Esophagus squamous epithelium (tissue), 5 donors: ENCODE measurements around the gene ERO1B. TPM values are rescaled to one million over a fixed set of nuclear protein-coding genes. Genes with fewer than 3 reads are reported as not detected.
"Not testable (repeated sequence)": the region's sequence is repeated elsewhere in the genome, so short reads cannot be mapped to it uniquely, and the experiment has no call there.

Experiments used
- DNase-seq: peaks from one replicate; lab custom pipeline; 2025; lab: John Stamatoyannopoulos, UW
- H3K27ac ChIP-seq, 4 donors: fragments of 200-600 bp; sonication (generic); one replicate each; pipeline ENCODE4 v1.5.1; 2016 to 2019; ENCODE audit warnings: mild to moderate bottlenecking in 1 of 4
- H3K27me3 ChIP-seq, 4 donors: fragments of 200-600 bp; sonication (generic); 1 replicate in 3 of 4; 2 replicates in 1 of 4; pipeline versions ENCODE4 v1.5.1 to v1.6.0; 2017 to 2021; ENCODE audit warnings: antibody characterized with exemption in 1 of 4
- H3K36me3 ChIP-seq, 3 donors: fragments of 200-600 bp; sonication (generic); one replicate each; pipeline ENCODE4 v1.5.1; 2016 to 2019
- H3K4me1 ChIP-seq, 3 donors: fragments of 200-600 bp; sonication (generic); one replicate each; pipeline ENCODE4 v1.5.1; 2017 to 2019
- H3K4me3 ChIP-seq, 4 donors: fragments of 200-600 bp; sonication (generic); 1 replicate in 3 of 4; 2 replicates in 1 of 4; pipeline ENCODE4 v1.5.1; 2016 to 2019; ENCODE audit warnings: mild to moderate bottlenecking in 2 of 4, moderate library complexity in 1 of 4
- H3K9me3 ChIP-seq, 3 donors: fragments of 200-600 bp; sonication (generic); one replicate each; pipeline ENCODE4 v1.5.1; 2016 to 2019
- POLR2A ChIP-seq, 4 donors: fragments of 450-650 bp; IDR thresholded peaks; one replicate each; pipeline ENCODE4 v1.6.1; 2017; ENCODE audit warnings: antibody characterized with exemption in 4 of 4, mild to moderate bottlenecking in 4 of 4, moderate library complexity in 3 of 4
- WGBS, 2 donors: methylation state at CpG; one replicate each; pipeline ENCODE4 v1.1.5; 2018; 5-methylcytosine and 5-hydroxymethylcytosine counted together
- intact Hi-C: fragments of 100-400 bp; cut with DNase I; formaldehyde crosslinking; loops from one replicate; pipeline ENCODE4 v1.15.0; 2022
- total RNA-seq, 4 donors: library from RNA; depleted of rRNA; stranded (reverse); fragments of >200 nt; gene quantifications; one replicate each; pipeline ENCODE4 v1.1.0, GENCODE V29; 2016
- TF ChIP-seq, protein P1 (sequence below), 6 experiments: fragments of 450-650 bp in 4 of 6; fragments of 200-600 bp in 2 of 6; sonication (generic) in 2 of 6; IDR thresholded peaks; one replicate each; pipeline ENCODE4 v1.5.1; 2016 to 2019; ENCODE audit warnings: antibody characterized with exemption in 6 of 6, mild to moderate bottlenecking in 4 of 6, moderate library complexity in 4 of 6
- donor health status: DM: yes; HTN: yes; CAD: no.

ERO1B gene
- total RNA-seq, 4 donors from 2014 or later = 1.2 to 6.3 (median 2.4) TPM

DNA sequence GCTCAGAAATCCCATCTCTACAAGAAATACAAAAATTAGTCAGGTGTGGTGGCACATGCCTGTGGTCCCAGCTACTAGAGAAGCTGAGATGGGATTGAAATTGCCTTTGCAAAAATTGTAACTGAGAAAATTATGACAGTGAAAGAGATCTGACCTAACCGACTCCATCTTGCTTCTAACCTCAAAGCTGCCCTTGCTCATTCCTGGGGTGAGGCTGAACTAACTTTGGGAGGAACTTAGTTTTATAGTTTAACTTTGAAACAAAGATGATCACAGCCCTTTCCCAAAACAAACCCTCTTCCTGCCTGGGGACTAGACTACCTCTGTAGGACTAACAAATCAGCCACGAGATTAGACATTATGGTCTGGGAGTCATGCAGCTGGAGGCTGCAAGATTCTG is 33.8 kb upstream of the ERO1B start:
- intact Hi-C loops = no loop called here
- DNase-seq = no peak
- H3K27me3 ChIP-seq = no peaks in the 10 kb centered on the region
- no peak overlapping the region for H3K27ac ChIP-seq
- no peak overlapping the region for H3K4me3 ChIP-seq
- H3K36me3 ChIP-seq = no peaks in the 10 kb centered on the region
- no peaks in the 10 kb centered on the region for H3K4me1 ChIP-seq
- WGBS, 2 donors = 78 to 93% methylated on average over 2 of the region's 2 CpGs
- no peaks in the 10 kb centered on the region for H3K9me3 ChIP-seq
- no peak for TF ChIP-seq POLR2A (IDR thresholded peaks at IDR 0.05)
- TF ChIP-seq, protein P1, sequence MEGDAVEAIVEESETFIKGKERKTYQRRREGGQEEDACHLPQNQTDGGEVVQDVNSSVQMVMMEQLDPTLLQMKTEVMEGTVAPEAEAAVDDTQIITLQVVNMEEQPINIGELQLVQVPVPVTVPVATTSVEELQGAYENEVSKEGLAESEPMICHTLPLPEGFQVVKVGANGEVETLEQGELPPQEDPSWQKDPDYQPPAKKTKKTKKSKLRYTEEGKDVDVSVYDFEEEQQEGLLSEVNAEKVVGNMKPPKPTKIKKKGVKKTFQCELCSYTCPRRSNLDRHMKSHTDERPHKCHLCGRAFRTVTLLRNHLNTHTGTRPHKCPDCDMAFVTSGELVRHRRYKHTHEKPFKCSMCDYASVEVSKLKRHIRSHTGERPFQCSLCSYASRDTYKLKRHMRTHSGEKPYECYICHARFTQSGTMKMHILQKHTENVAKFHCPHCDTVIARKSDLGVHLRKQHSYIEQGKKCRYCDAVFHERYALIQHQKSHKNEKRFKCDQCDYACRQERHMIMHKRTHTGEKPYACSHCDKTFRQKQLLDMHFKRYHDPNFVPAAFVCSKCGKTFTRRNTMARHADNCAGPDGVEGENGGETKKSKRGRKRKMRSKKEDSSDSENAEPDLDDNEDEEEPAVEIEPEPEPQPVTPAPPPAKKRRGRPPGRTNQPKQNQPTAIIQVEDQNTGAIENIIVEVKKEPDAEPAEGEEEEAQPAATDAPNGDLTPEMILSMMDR (IDR thresholded peaks at IDR 0.05) = no peak

DNA sequence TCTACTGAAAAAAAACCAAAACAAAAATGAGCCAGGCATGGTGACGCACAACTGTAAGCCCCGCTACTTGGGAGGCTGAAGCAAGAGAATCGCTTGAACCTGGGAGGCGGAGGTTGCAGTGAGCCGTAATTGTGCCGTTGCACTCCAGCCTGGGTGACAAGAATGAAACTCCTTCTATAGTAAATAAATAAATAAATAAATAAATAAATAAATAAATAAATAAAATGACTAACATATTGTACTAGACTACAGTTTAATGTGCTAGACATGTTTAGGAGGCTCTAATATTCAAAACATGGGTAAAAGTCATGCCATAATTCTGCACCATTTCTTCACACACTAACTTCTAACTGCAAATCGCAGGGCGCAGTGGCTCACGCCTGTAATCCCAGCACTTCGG is 33.3 kb upstream of the ERO1B start:
- Histone ChIP-seq H3K4me3 (no peak overlapping the region), H3K27me3 (no peaks in the 10 kb centered on the region), H3K36me3 (no peaks in the 10 kb centered on the region), H3K9me3 (no peaks in the 10 kb centered on the region), H3K27ac (no peak overlapping the region), H3K4me1 (no peaks in the 10 kb centered on the region)
- TF ChIP-seq, protein P1 (IDR thresholded peaks at IDR 0.05) = no peak
- TF ChIP-seq POLR2A (IDR thresholded peaks at IDR 0.05) = no peak
- 87 to 95% methylated on average over 10 of the region's 10 CpGs for WGBS, 2 donors
- no peak for DNase-seq
- intact Hi-C loops = no loop called here

DNA sequence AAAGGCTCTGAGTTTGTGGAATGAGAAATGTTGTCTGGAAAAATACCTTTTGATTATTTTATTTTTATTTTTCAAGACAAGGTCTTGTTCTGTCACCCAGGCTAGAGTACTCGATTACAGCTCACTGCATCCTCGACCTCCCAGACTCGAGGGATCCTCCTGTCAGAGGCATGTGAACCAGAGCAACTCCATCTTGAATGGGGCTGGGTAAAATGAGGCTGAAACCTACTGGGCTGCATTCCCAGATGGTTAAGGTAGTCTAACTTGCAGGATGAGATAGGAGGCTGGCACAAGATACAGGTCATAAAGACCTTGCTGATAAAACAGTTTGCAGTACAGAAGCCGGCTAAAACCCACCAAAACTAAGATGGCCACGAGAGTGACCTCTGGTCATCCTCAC is 32.3 kb upstream of the ERO1B start:
- H3K27ac ChIP-seq, H3K4me3 ChIP-seq, H3K4me1 ChIP-seq, H3K27me3 ChIP-seq, DNase-seq, H3K9me3 ChIP-seq, H3K36me3 ChIP-seq, intact Hi-C loops: not testable (repeated sequence)
- WGBS, 2 donors = 71 to 94% methylated on average over 4 to 5 of the region's 5 CpGs

DNA sequence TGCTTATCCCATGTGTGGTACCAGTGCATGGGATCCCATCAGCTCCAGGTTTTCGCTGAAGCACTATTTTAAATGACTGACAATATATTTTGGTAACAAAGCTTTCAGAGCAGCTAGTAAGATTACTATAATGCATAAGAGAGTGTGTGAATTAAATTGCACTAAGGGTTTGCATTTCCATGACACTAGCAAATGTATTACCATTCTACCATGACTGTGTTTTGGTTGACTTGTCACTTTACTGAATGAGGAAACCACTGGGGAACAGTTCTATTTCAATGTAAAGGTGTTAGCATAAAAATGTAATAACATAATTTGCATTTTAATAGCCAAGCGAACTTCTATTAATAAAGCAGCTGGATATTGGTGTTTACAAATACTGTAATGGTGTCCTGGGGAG is 31.7 kb upstream of the ERO1B start:
- Histone ChIP-seq H3K4me3 (no peak overlapping the region), H3K4me1 (no peaks in the 10 kb centered on the region), H3K36me3 (no peaks in the 10 kb centered on the region), H3K9me3 (no peaks in the 10 kb centered on the region), H3K27ac (no peak overlapping the region), H3K27me3 (no peaks in the 10 kb centered on the region)
- no peak for DNase-seq
- TF ChIP-seq POLR2A (IDR thresholded peaks at IDR 0.05) = no peak
- TF ChIP-seq, protein P1 (IDR thresholded peaks at IDR 0.05) = no peak
- whole genome bisulfite sequencing, 2 donors = 68 to 72% methylated on average over 2 of the region's 2 CpGs
- intact Hi-C loops = no loop called here

DNA sequence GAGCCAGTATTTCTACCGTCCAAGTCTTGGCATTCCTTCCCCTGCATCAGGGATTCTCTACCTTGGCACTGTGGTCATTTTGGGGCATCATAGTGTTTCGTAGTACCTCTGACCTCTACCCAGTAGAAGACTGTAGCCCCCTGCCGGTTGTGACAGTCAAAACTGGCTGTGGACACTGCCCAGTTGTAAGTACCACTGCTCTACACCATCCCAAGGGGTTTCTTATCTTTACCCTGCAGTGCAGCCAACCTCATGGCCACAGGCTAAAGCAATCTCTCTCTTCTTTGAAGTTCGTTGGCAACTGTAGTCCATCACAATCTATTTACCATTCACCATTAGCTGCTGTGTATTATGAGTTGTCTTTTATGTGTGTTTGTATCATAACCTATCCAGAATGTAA is 29.3 kb upstream of the ERO1B start:
- H3K4me1 ChIP-seq = no peaks in the 10 kb centered on the region
- H3K4me3 ChIP-seq = no peak overlapping the region
- no peak for DNase-seq
- TF ChIP-seq, protein P1 (IDR thresholded peaks at IDR 0.05) = no peak
- TF ChIP-seq POLR2A (IDR thresholded peaks at IDR 0.05) = no peak
- 56 to 61% methylated on average over 4 of the region's 4 CpGs for WGBS, 2 donors
- H3K36me3 ChIP-seq = no peaks in the 10 kb centered on the region
- H3K27me3 ChIP-seq = no peaks in the 10 kb centered on the region
- no peak overlapping the region for H3K27ac ChIP-seq
- intact Hi-C loops = no loop called here
- H3K9me3 ChIP-seq = no peaks in the 10 kb centered on the region

DNA sequence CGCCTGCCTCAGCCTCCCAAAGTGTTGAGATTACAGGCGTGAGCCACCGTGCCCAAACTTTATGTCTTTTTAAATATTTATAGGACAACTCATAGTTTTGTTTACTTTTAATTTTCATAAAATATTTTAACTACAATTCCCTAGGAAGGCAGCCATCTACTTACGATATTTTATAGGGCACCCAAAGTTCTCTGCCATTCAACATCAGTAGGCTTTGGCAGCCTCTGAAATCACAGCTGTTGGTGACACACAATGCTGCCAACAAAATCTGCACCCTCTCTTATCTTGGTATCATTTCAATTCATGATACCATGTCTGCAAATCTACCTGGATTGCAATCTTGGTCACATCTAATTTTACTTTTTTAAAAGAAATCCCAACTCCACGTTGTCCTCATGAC is 27.1 kb upstream of the ERO1B start:
- no peaks in the 10 kb centered on the region for H3K27me3 ChIP-seq
- TF ChIP-seq, protein P1 (IDR thresholded peaks at IDR 0.05) = no peak
- TF ChIP-seq POLR2A (IDR thresholded peaks at IDR 0.05) = no peak
- no peaks in the 10 kb centered on the region for H3K9me3 ChIP-seq
- DNase-seq = no peak
- intact Hi-C loops = no loop called here
- no peak overlapping the region for H3K4me3 ChIP-seq
- H3K36me3 ChIP-seq = no peaks in the 10 kb centered on the region
- H3K4me1 ChIP-seq = peaks cover 0 to 14% (median 6%) of the 10 kb centered on the region in 3 donors
- H3K27ac ChIP-seq = no peak overlapping the region
- WGBS, 2 donors = 75 to 85% methylated on average over 5 of the region's 5 CpGs
